Lower lobe of right lung (tissue), 2 donors: ENCODE results near the gene BAHD1. TPM values are rescaled to one million over a fixed set of nuclear protein-coding genes. Genes with fewer than 3 reads are reported as not detected.

Experiments used
- ATAC-seq, 2 donors: fragments of 200-7000 bp; cut with Tn5 transposase; one replicate each; pipeline ENCODE4 v1.9.1; 2020 to 2022; ENCODE audit warnings: mild to moderate bottlenecking in 2 of 2, moderate library complexity in 2 of 2
- DNase-seq: peaks from one replicate; pipeline ENCODE4 v3.0.0-alpha.2; 2020
- H3K27ac ChIP-seq: fragments of 200-600 bp; one replicate; pipeline ENCODE4 v1.8.0; 2022
- H3K27me3 ChIP-seq: fragments of 200-600 bp; one replicate; pipeline ENCODE4 v1.8.0; 2022; ENCODE audit warnings: low read depth
- H3K36me3 ChIP-seq: fragments of 200-600 bp; one replicate; pipeline ENCODE4 v1.8.0; 2022; ENCODE audit warnings: mild to moderate bottlenecking
- H3K4me1 ChIP-seq: fragments of 200-600 bp; one replicate; pipeline ENCODE4 v1.8.0; 2022
- H3K4me3 ChIP-seq: fragments of 200-600 bp; one replicate; pipeline ENCODE4 v1.8.0; 2022; ENCODE audit warnings: mild to moderate bottlenecking
- H3K9me3 ChIP-seq: fragments of 200-600 bp; one replicate; pipeline ENCODE4 v1.8.0; 2022
- CTCF ChIP-seq: fragments of 200-600 bp; IDR thresholded peaks from one replicate; pipeline ENCODE4 v1.8.0; 2022; ENCODE audit warnings: antibody characterized with exemption, mild to moderate bottlenecking
- intact Hi-C: fragments of 100-400 bp; cut with DNase I; formaldehyde crosslinking; loops from one replicate; pipeline ENCODE4 v1.11.0; 2022
- total RNA-seq: library from RNA; stranded (reverse); fragmentation: NEBNext Ultra II Directional; extraction: Animal tissue kit (Norgen Biotek cat#: 25700); gene quantifications from one replicate; pipeline ENCODE4 v1.2.1, GENCODE V29; 2021
- donor health status: DM: no; HTN: yes; CAD: no; lungs with severe emphysema.

Gene BAHD1
- total RNA-seq, 1 donor from 2014 or later: 23.9 TPM

DNA sequence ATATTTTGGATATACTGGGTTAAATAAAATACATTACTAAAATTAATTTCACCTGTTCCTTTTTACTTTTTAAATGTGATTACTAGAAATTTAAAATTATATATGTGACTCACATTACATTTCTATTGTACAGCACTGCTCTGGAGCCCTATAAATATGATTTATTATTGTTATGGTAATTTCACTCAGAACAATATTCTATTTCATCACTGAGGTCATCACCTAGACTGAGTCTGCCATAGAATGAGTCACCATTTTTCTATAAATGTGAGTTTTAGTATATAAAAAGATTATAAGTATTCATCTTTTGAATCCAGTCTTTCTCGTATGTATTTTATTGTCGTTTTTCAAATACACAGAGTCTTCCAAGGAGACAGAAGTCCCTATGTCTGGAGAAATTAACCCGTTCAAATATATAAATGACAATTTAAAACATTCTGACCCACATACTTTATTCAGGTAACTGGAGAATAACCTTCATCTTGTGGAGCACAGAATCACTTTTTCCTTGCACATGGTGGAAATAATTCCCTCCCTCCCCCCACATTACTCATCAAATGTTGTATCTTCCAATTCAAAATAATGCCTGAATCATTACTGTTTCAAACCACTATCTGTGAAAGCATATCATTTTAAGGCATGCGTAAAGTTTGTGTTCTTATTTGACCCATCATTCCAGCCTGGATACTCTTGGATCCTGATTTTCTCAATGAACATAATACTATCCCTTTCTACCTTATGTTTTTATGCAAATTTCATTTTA lies 60.0 kb downstream of the BAHD1 start:
- intact Hi-C loops: no loop called here
- H3K9me3 ChIP-seq: no peaks in the 10 kb centered on the region
- peaks cover 3% of the 10 kb centered on the region for H3K27me3 ChIP-seq
- H3K36me3 ChIP-seq: no peaks in the 10 kb centered on the region
- H3K27ac ChIP-seq: no peak overlapping the region
- no peaks in the 10 kb centered on the region for H3K4me1 ChIP-seq
- no peak for TF ChIP-seq CTCF
- ATAC-seq: no peak
- DNase-seq: no peak
- no peak overlapping the region for H3K4me3 ChIP-seq

DNA sequence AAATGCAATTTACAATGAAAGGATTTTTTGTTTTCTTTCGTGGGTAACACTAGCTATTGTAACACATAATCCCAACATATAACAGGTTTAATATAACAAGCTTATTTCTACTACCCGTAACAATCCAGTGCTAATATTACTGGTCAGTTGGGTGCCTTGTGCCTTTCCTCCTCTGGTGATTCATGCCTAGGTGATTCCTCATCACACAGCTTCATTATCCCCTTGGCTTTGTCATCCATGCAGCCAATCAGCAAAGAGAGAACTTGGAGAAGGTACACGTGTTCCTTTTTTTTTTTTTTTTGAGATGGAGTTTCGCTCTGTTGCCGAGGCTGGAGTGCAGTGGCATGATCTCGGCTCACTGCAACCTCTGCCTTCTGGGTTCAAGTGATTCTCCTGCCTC lies 60.7 kb downstream of the BAHD1 start:
- DNase-seq (no peak), ATAC-seq (no peak)
- H3K4me3 ChIP-seq: no peak overlapping the region
- H3K4me1 ChIP-seq: no peaks in the 10 kb centered on the region
- no peak overlapping the region for H3K27ac ChIP-seq
- intact Hi-C loops: no loop called here
- no peak for TF ChIP-seq CTCF
- H3K9me3 ChIP-seq: no peaks in the 10 kb centered on the region
- peaks cover 3% of the 10 kb centered on the region for H3K27me3 ChIP-seq
- no peaks in the 10 kb centered on the region for H3K36me3 ChIP-seq

DNA sequence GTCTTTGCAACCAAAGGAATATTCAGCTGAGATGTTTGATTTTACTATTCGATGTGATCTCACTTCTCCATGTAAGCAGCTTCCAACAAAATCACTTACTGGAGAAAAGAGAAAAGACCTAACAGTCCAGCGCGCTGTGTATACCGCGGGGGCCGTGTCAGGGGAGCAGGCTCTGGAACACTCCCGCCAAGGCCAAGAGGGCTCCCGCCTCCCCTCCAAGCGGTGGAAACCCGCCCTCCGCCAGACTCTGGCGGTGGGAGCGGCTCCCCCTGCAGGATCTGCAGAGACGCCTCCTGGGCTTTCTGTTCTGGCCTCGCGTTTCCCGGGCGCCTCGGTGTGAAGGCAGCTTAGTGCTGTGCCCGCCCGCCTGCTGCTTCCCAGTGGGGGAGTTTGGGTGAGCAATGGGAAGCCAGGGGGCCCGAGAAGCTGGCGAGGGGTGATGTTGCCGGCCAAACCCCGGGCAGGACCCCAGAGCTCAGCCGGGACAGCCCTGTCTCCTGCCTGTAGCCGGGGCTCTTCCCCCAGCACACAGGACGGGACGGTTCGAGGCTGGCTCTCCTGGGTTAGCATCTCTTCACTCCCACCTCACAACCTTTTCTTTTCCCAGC lies 66.3 kb downstream of the BAHD1 start:
- H3K4me1 ChIP-seq: peaks cover 24% of the 10 kb centered on the region
- no peaks in the 10 kb centered on the region for H3K36me3 ChIP-seq
- DNase-seq (peak; percentile 78), ATAC-seq (peak; percentile 86 to 87)
- no peak overlapping the region for H3K27ac ChIP-seq
- intact Hi-C loops: no loop called here
- H3K9me3 ChIP-seq: no peaks in the 10 kb centered on the region
- H3K4me3 ChIP-seq: peak overlapping the region; percentile 38
- peaks cover 3% of the 10 kb centered on the region for H3K27me3 ChIP-seq
- peak; percentile 78 for TF ChIP-seq CTCF

- H3K27ac ChIP-seq: no peak overlapping the region
- H3K4me3 ChIP-seq: no peak overlapping the region
- no peaks in the 10 kb centered on the region for H3K9me3 ChIP-seq
- DNase-seq (no peak), ATAC-seq (no peak)
- peaks cover 25% of the 10 kb centered on the region for H3K4me1 ChIP-seq
- no peak for TF ChIP-seq CTCF
- peaks cover 3% of the 10 kb centered on the region for H3K27me3 ChIP-seq
- H3K36me3 ChIP-seq: no peaks in the 10 kb centered on the region
- intact Hi-C loops: no loop called here
Observed at GRCh38 chr15:40508216-40508615, 67.5 kb downstream of the BAHD1 start.

DNA sequence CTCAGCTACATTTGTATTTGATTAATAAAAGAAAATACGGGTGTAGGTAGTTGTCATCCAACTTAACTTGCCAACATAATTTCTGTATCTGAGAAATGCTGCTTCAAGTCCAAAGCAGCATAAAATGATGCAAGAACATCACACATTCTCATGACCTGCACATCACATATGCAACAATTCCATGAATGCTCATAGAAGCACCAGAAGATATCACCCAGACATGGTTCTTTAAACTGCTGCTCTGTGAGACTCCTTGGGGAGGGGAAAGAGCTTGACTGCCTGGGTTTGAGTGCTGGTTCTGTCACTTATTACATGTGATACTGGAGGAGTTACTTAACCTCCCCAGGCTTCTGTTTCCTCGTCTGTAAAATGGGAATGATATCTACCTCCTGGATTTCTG lies 69.4 kb downstream of the BAHD1 start:
- ATAC-seq (no peak), DNase-seq (no peak)
- Histone ChIP-seq H3K4me3 (no peak overlapping the region), H3K9me3 (no peaks in the 10 kb centered on the region), H3K36me3 (no peaks in the 10 kb centered on the region), H3K4me1 (peaks cover 25% of the 10 kb centered on the region), H3K27me3 (no peaks in the 10 kb centered on the region), H3K27ac (no peak overlapping the region)
- no peak for TF ChIP-seq CTCF
- intact Hi-C loops: no loop called here
